ENCODE results near the gene PEX7.

PEX7 gene

GRCh38 chr6:136816656-136817055 is 5.7 kb upstream of the PEX7 start:
- TF ChIP-seq CTCF (IDR thresholded peaks at IDR 0.05; ENCODE audit: control insufficient read depth, extremely low read depth, insufficient read depth) = no peak
- H3K4me3 ChIP-seq (ENCODE audit: low read depth, low read length) = no peak overlapping the region
- DNase-seq (ENCODE audit: low read depth) = no peak

GRCh38 chr6:136820561-136820960 is 1.8 kb upstream of the PEX7 start:
- no peak for DNase-seq (ENCODE audit: low read depth)
- no peak for TF ChIP-seq CTCF (IDR thresholded peaks at IDR 0.05; ENCODE audit: control insufficient read depth, extremely low read depth, insufficient read depth)
- no peak overlapping the region for H3K4me3 ChIP-seq (ENCODE audit: low read depth, low read length)

GRCh38 chr6:136822046-136822375 is 381 bp upstream of the PEX7 start:
- peak overlapping the region; percentile 58 for H3K4me3 ChIP-seq (ENCODE audit: low read depth, low read length)
- no peak for DNase-seq (ENCODE audit: low read depth)
- no peak for TF ChIP-seq CTCF (IDR thresholded peaks at IDR 0.05; ENCODE audit: control insufficient read depth, extremely low read depth, insufficient read depth)

- no peak for TF ChIP-seq CTCF (IDR thresholded peaks at IDR 0.05; ENCODE audit: control insufficient read depth, extremely low read depth, insufficient read depth)
- H3K4me3 ChIP-seq (ENCODE audit: low read depth, low read length) = peak overlapping the region; percentile 58
- DNase-seq (ENCODE audit: low read depth) = no peak
These were observed 802 bp downstream of the PEX7 start for GRCh38 chr6:136823128-136823660.

GRCh38 chr6:136826216-136826615 is 3.8 kb downstream of the PEX7 start:
- no peak overlapping the region for H3K4me3 ChIP-seq (ENCODE audit: low read depth, low read length)
- no peak for TF ChIP-seq CTCF (IDR thresholded peaks at IDR 0.05; ENCODE audit: control insufficient read depth, extremely low read depth, insufficient read depth)
- no peak for DNase-seq (ENCODE audit: low read depth)

GRCh38 chr6:136831873-136832562 is 9.6 kb downstream of the PEX7 start:
- DNase-seq (ENCODE audit: low read depth) = no peak
- no peak for TF ChIP-seq CTCF (IDR thresholded peaks at IDR 0.05; ENCODE audit: control insufficient read depth, extremely low read depth, insufficient read depth)
- H3K4me3 ChIP-seq (ENCODE audit: low read depth, low read length) = no peak overlapping the region
